SK-MEL-5 (cell line): Measurements from ENCODE around the gene NSUN4. TPM values are rescaled to one million over a fixed set of nuclear protein-coding genes. Genes with fewer than 3 reads are reported as not detected.

Experiments used
- DNase-seq: peaks from one replicate; pipeline ENCODE4 v3.0.0-alpha.2; 2016; ENCODE audit warnings: low read depth, low spot score
- in situ Hi-C: cut with HindIII; loops from 2 replicates; pipeline ENCODE4 v1.10.0; 2016; ENCODE audit warnings: low sequenced_read_pairs, high pct_unique_total_duplicates, low pct_unique_long_range_greater_than_20kb
- total RNA-seq: library from RNA; depleted of rRNA; stranded (reverse); fragments of >200 nt; shearing (Covaris generic); gene quantifications from 2 replicates; pipeline ENCODE4 v1.2.3, GENCODE V29; 2014

NSUN4 gene
- total RNA-seq, 1 experiment from 2014 or later, result 8.7 TPM

- in situ Hi-C loops, result no loop called here
Observed at GRCh38 chr1:46396441-46397398, 56.1 kb downstream of the NSUN4 start.

DNA sequence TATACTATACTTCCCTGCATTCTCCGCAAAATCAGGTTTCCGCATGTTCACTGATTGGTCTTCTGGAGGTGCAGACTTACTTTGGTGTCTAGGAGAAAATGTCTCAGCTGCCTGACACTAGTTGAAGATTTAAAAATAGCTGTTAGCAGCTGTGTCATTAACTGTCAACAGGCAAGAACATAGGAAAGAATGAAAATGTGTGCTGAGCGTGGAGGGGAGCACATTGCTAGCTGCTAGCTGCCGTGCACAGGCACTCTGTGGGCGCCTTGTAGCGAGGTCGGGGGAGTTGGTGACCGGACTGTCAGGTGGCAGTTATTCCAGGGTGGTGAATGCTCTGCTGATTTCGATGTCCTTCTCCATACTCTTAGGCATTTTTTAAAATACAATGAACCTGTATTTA is 58.7 kb downstream of the NSUN4 start:
- DNase-seq, result no peak
- in situ Hi-C loops, result no loop called here

More at GRCh38 chr1:46396441-46397398, 56.1 kb downstream of the NSUN4 start:
- no peak for DNase-seq

DNA sequence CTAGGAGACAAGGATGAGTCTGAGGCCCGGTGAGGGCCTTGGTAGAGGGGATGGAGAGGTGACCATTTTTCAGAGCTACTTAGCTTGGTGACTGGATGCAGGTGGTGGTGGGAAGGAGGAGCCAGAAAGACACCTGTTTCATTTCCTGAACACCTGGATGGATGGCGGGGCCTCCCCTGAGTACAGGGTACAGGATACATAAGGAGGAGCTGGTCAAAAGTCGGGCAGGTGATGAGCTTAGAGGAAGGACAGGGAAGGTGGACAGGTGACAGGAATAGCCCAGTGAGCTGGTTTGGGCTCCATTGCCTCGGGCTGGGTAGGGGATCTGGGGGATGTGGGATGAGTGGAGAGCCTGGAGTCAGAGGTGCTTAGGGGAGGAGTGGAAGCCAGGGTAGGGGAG is 59.8 kb downstream of the NSUN4 start:
- in situ Hi-C loops, result no loop called here
- no peak for DNase-seq

GRCh38 chr1:46401154-46401913 is 60.7 kb downstream of the NSUN4 start:
- DNase-seq, result no peak

DNA sequence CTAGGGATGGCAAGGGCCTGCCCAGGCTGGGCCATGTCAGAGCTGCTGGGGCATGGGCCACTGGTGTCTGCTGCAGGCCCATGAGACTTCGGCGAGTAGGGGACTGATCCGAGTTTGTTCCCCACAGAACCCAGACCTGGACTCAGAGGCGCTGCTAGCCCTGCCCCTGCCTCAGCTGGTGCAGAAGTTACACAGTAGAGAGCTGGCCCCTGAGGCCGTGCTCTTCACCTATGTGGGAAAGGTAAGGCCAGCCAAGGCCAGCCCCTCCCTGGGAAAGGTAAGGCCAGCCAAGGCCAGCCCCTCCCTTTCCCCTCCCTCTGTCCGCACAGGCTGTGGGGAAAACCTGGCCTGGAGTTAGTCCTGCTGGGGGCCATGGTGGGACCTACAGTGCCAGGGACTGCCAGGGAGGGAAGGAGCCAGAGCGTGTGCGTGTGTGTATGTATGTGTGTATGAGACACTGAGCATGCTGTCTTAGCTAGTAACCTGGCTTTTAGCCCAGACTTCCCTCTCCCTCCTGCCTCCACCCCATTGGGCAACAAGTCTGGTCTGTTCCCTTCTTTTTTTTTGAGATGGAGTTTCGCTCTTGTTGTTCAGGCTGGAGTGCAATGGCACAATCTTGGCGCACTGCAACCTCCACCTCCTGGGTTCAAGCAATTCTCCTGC is 61.5 kb downstream of the NSUN4 start:
- peak; percentile 33 for DNase-seq
- in situ Hi-C loops, result no loop called here

More at GRCh38 chr1:46401154-46401913, 60.7 kb downstream of the NSUN4 start:
- in situ Hi-C loops, result no loop called here

DNA sequence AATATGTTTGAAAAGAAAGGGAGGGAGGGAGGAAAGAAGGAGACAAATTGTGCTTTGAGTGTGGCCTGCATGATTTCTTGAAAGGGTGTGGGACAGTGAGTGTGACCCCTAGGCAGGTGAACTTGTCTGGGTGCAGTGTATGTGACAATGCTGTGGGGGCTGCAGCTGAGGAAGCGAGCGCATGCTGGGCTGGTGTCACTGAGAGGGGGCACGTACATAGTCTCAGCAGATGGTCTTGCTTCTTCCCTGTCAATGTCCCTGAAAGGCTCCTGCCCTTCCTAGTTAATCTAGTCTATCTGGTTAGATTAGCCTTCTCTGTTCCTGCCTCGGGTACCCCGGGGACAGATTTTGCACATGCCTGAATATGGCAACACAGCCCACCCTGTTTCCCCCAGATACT is 63.3 kb downstream of the NSUN4 start:
- no peak for DNase-seq
- in situ Hi-C loops, result no loop called here

GRCh38 chr1:46404482-46405196 is 64.0 kb downstream of the NSUN4 start:
- in situ Hi-C loops, result no loop called here
- peak; percentile 27 for DNase-seq

- no peak for DNase-seq
- in situ Hi-C loops, result no loop called here
Observed at GRCh38 chr1:46405197-46405555, 64.6 kb downstream of the NSUN4 start.

DNA sequence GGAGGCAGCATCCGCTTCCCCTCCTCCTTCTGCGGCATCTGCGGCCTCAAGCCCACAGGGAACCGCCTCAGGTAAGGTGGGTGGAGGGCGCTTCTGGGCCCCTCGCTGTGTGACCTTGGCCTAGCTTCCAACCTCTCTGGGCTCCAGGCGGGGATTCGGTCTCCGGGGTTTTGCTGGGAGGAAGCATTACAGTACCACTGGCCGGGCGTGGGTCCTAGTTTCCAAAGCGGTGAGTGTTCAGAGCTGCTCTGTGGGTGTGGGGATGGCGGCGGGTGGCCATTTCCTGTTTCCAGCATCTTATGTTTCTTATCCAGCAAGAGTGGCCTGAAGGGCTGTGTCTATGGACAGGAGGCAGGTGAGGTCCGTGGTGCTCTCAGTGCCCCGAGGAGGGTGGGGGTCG is 65.1 kb downstream of the NSUN4 start:
- no peak for DNase-seq

GRCh38 chr1:46406881-46407608 is 66.4 kb downstream of the NSUN4 start:
- in situ Hi-C loops, result no loop called here
- DNase-seq, result no peak

More for the DNA sequence above, 65.1 kb downstream of the NSUN4 start:
- in situ Hi-C loops, result no loop called here

- no peak for DNase-seq
- in situ Hi-C loops, result no loop called here
Observed at GRCh38 chr1:46407636-46408035, 67.0 kb downstream of the NSUN4 start.

DNA sequence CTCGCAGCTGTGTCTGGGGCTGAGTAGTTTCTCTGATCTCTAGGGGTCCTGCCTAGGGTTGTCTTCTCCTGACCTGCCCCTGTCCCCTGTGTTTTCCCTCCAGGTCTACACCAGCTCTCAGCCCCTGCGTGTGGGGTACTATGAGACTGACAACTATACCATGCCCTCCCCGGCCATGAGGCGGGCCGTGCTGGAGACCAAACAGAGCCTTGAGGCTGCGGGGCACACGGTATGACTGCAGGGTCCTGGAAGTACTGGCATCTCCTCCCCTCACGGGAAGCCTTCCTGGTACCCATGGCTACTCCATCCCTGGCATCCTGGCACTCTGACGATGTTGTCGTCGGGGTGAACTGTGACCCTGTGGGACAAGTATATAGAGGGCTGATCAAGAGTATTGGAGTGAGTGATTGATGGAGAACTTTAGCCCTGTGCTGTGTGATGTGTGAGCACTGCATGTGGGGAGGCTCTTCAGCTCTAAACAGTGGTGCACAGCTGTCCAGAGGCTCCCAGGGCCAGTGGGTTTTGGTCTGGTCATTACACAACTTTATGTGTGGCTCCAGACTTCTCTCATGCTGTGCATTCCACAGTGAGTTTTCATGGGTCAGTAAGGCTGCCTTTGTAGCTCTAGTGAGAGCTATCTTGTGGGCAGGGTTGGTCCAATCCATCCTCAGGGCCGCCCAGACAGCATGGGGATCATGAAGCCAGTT is 67.9 kb downstream of the NSUN4 start:
- in situ Hi-C loops, result no loop called here
- no peak for DNase-seq

DNA sequence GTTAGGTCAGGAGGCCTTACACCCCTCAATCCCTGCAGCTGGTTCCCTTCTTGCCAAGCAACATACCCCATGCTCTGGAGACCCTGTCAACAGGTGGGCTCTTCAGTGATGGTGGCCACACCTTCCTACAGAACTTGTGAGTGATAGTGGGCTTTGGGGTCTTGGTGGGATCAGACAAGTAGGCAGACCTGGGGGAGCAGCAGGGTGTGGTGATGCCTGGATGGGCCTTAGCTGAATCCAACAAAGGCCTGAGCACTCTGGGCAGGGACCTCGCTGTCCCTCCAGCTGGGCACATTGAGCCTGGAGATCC is 68.4 kb downstream of the NSUN4 start:
- no peak for DNase-seq
- in situ Hi-C loops, result no loop called here

GRCh38 chr1:46410156-46411009 is 69.8 kb downstream of the NSUN4 start:
- DNase-seq, result no peak
- in situ Hi-C loops, result no loop called here

- DNase-seq, result no peak
Observed at GRCh38 chr1:46411010-46411405, 70.4 kb downstream of the NSUN4 start.

More at GRCh38 chr1:46411010-46411405, 70.4 kb downstream of the NSUN4 start:
- in situ Hi-C loops, result no loop called here
